Right forelimb (tissue), 1 donor: ENCODE measurements around the gene PRR7.
A peak's percentile ranks its signal among the peaks of the same experiment; 100 is the strongest.

Source experiments
- DNase-seq: peaks from one replicate; pipeline ENCODE4 v3.0.0-alpha.2; 2018

Gene PRR7

DNA sequence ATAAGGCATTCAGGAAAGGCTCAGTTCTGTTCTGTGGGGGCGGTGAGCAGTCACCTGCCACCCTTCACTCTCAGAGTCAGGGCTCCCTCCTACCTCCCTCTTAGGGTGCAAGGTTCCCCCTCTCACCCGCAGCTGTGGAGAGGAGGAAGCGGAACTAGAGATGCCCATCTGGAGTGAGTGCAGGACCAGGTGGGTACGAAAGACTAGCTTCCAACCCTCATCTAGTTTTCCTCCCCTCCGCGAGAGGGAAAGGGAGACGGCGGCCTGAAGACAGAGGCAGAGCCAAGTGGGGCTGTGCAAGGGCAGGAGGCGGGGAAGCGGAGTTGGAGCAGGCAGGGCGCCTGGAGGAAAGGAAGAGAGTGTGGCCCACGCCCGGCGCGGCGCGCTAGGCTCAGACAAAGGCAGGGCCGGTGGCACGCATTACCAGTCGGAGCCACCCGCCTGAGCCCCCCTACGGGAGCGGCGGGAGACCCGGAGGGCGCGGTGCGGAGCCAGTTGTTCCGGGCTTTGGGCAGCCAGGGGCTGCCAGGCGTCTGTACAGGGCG is 7.3 kb downstream of the PRR7 start:
- peak; percentile 75 for DNase-seq

DNA sequence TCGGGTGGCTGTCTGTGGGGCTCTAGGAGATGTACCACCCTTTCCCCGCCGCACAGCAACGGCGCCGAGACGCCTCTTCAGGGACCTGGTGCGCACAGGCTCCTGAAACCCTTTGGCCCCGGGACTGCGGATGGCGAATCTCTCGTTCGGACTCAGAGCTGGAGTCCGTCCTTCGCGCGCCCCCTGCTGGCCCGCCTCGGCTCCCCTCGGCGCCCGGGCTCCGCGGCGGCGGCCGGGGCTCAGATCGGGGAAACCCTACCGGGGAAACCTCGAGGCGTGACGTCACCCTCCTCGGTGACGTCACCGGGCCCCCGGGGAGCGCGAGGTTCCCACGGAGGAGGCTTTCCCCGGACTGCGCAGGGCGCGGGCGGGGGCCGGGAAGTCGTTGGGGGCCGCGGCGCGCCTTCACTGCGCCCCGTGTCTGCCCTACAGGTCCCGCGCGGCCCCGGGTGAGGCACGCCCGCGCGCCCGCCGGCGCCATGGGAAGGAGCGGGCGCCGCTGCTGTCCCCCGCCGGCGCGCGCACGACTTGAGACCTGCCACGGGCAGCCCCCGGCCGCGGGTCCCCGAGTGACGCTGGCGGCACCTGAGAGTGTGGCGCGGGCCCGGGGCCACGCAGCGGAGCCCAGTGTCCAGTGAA is 7.9 kb downstream of the PRR7 start:
- DNase-seq = peak; percentile 95

DNA sequence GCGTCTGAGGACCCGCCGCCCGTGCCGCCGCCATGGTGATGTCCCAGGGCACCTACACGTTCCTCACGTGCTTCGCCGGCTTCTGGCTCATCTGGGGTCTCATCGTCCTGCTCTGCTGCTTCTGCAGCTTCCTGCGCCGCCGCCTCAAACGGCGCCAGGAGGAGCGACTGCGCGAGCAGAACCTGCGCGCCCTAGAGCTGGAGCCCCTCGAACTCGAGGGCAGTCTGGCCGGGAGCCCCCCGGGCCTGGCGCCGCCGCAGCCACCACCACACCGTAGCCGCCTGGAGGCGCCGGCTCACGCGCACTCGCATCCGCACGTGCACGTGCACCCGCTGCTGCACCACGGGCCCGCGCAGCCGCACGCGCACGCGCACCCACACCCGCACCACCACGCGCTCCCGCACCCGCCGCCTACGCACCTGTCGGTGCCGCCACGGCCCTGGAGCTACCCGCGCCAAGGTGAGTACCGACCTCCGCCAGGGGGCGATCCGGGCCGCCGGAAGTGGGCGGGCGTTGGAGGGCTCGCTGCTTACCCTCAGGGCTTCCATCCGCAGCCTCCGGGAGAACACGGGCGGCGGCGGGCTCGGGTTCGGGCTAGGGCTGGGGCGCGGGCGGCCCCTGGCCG is 8.5 kb downstream of the PRR7 start:
- peak; percentile 89 for DNase-seq

DNA sequence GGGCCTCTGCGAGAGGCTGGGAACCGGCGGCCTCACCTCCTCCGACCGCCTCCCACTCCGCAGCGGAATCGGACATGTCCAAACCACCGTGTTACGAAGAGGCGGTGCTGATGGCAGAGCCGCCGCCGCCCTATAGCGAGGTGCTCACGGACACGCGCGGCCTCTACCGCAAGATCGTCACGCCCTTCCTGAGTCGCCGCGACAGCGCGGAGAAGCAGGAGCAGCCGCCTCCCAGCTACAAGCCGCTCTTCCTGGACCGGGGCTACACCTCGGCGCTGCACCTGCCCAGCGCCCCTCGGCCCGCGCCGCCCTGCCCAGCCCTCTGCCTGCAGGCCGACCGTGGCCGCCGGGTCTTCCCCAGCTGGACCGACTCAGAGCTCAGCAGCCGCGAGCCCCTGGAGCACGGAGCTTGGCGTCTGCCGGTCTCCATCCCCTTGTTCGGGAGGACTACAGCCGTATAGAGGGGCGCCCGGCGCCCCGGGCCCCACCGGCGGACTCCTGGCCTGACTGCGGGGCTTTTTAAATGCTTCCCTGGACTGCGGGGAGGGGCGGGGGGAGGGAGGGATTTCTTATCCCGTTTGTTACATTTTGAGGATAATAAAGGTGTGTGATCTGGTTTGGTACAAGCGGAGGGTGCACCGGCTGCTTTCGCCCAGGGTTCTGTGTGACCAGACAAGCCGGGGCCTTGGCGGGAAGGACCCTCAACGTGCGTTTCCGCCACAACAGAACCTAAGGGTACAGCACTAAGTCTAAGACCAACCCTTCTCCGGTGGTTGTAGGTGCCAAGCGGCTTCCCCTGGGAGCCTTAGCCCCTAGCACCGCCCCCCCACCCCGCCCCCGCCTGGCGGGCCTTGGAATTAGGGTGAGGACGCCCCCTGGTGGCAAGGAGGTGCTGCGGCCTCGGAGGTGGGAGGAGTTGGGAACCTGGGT is 9.3 kb downstream of the PRR7 start:
- DNase-seq = peak; percentile 95

DNA sequence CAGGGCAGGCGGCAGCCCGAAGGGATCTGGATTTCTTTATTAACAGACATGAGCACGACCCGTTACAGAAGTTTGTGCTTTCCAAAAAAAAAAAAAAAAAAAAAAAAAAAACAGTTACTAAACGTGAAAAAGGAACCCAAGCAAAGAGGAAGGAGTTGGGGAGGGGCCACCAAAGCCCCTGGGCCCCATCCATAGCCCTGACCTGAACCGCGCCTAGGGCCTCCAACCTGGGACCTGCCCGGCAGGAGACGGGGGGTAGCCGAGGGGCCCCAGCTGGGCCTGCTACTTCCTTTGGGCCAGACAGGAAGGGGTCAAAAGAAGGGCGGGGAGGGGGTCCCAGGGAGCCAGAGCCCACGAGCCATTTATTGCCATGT is 10.0 kb downstream of the PRR7 start:
- no peak for DNase-seq

DNA sequence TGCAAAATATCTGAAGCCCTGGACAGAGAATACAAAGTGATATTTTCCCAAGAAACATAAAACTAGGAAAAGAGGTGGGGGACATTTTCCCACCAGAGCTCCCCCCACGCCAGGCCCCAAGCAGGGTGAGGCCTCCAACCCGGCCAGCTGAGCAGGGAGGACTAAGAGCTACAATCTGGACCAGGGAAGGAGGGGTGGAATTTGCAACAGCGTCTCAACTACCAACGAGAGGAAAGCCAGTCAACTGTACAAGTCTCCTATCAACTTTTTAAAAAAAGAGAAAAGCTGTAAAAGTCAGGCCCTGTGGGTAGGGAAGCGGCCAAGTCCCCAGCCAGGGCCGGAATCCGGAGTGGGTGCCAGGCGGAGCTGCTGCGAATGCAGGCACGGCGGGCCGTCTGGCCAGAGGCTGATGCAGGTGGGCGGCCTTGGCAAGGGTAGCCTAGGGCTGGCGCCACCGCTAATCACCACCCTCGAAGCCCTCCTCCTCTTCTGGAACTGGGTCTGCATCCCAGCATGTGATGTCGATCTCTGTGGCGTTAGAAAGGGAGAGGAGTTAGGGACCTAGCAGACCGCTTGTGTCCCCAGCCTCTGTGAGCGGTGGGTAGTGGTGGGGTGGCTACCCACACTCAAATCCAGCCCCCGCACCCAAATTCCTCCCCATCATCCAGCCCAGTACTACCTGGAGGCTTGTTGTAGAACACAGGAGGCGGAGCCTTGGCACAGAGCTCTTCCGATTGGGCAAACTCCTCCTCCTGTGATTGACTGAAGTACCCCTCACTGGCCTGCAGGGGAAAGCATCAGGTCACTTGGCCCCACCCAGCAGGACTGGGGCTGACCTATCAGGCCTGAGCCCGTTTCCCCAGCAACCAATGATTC is 10.6 kb downstream of the PRR7 start:
- DNase-seq = peak; percentile 82

DNA sequence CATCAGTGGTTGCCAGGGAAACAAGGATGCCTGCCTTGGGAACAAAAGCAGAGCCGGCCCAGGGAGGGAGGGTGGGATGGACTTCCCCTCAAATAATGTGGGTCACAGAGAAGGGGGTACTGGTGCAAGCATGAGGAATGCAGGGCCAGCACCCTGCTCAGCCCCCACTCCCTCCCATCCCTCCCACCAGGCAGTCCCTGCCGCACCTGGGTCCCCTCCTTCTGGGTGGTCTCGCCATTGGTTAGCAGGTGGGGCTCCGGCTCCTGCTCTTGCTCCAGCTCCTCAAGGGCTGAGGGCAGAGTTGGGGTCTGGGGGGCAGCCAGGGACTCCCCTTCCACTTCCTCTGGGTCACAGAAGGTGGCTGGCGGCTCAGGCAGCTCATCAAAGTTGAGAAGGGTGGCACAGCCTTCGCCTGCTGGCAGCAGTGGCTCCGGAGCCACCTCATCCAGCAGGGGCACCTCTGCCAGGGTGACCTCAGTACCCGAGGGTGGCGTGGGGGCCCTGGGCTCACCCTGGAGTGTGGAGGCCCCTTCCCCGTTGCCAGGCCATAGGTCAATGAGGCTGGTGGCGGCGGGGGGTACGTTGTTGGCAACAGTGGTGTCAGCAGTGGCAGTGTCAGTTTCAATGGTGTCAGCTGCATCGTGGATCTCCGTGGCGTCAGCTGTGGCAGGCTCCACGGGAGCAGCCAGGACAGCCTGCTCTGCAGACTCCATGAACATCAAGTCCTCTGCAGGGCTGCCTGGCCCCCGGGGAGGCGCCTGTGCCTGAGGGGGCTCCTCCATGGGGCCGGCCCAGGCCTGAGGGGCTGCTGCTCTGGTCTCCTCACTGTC is 11.5 kb downstream of the PRR7 start:
- DNase-seq = no peak

DNA sequence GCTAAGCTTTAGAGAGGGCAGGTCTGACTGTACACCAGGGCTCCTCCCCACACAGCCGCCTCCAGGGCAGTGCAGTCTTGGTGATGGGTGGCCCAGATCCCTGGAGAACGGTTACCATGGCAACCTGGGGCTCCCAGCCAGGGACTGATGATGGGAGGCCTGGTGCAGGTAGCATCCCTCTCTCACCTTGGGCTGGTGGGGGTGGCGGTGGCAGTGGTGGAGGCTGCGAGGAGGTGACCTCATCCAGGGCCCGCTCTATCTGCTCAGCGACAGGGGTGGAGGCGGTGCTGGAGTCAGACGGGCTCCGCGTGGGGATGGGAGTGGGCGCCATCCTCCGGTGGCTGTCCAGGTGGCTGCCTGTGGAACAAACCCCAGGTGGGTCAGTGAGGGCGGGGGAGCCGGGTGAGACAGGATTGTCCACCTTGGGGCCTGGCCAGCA is 12.3 kb downstream of the PRR7 start:
- no peak for DNase-seq

DNA sequence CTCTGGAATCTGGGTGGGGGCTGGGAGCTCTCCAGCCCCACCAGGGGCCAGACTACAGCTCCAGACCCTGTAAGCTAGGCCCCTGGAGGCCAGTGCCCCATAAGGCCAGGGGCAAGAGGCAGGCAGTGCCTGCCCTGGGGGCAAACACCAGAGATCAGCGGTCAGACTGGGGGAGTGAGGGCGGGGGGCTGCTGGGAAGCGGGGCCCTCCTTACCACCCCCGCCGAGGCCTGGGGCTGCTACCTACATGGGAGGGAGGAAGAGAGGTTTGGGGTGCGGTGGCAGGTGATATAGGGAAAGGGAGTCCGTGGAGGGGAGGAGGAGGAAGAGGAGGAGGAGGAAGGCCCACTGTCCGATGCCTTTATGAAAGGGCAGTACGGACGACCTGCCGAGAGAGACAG is 12.7 kb downstream of the PRR7 start:
- no peak for DNase-seq

DNA sequence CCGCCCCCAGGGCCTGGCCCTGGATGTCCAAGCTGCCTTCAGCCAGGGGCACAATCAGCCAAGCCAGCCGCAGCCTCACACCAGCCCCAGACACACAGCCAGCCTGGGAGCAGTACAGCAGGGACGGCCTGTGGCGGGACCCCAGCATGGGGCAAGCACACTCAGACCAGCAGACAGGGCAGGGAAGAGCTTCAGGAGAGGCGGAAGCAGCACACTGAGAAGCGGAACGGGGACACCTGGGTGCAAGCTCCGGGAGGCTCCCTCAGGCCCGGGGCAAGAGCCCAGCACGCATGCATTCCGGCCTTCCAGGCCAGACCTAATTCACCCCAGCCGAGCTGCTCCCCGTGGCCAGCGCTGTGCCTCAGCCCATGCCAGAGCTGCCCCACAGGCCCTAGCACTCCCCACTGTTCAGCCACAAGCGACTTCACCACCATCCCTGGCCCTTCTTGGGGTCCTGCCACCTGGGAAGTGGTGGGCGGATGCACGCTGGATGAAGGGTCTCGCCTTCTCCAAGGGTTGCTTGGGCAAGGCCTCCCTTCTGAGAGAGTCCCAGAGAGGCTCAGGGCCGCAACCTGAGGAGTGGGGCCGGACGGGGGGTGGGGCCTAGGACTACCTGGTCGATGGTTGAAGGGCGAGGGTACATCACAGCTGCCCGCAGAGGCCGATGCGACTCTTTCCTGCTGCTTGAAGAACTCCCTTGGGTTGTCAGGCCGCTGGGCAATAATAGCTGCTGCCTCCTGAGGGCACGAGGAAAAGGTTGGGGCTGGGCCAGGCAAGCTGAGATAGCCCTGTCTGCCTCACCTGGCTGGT is 13.4 kb downstream of the PRR7 start:
- DNase-seq = no peak

DNA sequence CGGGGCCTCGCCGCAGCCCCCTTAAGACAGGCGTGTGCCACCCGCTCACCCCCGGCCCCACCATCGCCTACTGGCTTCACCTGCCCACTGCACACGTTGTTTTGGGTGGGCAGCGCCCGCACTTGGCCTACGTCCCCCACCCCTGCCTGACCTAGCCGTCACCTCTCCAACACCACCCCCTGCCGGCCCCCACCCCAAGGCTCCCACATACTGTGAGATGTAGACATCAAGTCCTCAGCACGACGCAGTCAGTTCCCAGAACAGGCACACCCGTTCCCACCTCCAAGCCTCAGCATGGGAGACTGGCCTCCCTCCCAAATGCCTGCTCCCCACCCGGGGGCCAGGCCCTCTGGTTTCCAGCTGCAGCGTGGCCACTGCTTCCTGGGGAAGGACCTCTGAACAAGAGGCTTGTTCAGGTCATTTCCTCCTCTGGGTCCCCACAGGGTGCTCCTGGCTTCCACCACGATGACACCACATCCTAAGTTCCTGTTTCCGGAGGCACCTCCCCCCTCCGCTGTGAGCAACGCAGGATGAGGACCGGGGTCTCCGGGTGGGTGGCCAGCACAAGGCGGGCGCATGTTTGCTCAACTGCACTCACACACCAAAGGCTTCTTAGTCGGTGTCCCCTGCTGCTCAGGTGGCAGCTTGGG is 15.5 kb downstream of the PRR7 start:
- DNase-seq = no peak

DNA sequence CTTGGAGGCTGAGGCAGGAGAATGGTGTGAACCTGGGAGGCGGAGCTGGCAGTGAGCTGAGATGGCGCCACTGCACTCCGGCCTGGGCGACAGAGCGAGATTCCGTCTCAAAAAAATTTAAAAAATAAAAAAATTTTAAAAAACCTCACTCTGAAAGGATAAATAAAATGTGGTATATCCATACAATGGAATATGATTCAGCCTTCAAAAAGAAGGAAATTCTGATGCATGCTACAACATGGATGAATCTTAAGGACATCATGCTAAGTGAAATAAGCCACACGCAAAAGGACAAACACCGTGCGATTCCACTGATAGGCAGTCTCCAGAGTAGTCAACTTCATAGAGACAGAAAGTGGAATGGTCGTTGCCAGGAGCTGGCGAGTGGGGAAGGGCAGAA is 18.4 kb downstream of the PRR7 start:
- no peak for DNase-seq

DNA sequence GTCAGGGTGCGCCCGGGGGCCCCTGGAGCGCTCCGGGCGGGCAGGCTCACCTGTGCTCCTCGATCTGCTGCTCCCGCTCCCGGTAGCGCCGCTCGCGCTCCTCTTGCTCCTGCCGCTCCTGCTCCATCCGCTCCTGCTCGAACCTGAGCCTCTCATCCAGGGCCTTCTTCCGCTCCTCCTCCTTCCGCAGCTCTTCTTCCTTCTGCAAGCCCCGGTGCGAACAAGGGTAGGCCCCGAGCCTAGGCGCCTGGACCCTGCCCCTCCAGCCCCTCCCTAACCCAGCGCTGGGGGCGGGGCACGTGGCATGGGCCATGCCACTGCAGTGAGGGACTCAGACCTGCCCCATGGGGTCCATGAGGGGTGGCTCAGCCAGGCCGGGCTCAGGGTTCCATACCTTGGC is 20.2 kb downstream of the PRR7 start:
- no peak for DNase-seq

DNA sequence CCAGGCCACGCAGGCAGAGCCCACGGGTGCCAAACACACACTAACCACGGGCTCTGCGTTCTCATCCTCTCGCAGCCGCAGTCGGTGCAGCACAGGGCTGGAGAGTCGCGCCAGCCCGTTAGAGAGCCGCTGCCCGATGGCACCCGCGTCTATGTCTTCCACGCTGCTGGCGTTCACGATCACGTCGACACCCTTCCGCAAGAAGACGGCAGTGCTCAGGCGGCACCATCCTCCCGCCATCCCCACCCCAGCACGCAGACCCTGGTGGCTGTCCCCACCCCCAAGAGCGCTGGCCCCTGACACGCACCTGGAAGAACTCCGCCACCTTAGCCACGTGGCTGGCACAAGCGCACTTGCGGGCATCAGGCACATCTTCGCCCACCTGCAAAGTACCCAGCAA is 20.8 kb downstream of the PRR7 start:
- no peak for DNase-seq

DNA sequence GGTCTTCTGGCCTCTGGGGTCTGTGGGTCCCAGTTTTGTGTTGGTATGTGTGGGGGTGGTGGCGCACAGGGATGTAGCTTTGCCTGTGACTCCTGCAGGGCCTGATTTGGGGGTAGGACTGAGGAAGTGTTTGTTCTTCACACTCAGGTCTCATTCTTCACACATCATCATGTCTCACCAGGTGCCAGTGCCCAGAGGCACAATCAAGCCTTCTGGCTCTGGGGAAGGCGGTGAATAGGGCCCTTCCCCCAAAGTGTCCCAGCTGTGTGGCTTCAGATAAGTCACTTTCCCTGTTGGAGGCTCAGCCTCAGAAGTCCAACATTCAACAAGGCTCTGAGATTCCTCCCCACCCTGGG is 21.7 kb downstream of the PRR7 start:
- DNase-seq = no peak

DNA sequence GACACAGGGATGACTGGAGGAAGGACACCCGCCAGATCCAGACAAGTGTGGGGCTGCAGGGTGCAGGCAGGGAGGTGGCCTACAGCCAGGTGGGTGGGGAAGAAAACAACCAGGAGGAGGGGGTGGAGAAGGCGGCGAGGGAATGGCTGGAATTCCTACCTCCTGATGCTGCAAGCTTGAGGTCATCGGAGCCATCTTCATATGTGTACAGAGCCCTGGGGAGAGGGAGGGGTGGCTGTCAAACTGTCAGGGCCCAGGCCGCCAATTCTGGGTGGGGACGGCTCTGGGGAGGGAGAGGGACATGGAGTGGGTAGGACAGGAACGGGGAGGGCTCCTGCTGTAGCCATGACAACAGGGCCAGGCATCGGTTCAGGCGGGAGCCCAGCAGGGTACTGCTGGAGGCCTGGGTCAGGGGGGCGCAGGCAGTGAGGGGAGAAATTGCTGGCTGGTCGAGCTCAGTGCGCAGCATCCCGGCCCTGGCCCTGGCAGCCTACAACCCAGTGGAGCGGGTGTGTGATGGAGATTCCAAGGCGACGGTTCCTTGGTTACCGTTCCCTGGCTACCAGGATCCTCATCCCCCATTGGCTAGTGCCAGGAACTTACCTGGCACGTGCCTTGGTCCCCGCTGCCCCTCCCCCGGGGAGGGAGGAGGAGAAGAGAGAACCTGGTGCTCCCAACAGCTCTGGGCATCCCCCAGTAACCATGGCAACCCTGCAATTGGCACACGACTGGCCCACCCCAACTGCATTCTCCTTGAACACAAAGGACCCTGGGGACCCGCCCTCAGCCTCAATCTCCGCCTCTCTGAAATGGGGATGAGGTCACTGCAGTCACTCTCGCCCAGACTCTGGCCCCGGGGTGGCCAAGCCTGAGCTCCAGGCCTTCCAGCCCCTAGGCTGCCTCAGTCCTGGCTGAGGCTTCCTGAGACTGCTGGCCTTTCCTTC is 22.3 kb downstream of the PRR7 start:
- no peak for DNase-seq

DNA sequence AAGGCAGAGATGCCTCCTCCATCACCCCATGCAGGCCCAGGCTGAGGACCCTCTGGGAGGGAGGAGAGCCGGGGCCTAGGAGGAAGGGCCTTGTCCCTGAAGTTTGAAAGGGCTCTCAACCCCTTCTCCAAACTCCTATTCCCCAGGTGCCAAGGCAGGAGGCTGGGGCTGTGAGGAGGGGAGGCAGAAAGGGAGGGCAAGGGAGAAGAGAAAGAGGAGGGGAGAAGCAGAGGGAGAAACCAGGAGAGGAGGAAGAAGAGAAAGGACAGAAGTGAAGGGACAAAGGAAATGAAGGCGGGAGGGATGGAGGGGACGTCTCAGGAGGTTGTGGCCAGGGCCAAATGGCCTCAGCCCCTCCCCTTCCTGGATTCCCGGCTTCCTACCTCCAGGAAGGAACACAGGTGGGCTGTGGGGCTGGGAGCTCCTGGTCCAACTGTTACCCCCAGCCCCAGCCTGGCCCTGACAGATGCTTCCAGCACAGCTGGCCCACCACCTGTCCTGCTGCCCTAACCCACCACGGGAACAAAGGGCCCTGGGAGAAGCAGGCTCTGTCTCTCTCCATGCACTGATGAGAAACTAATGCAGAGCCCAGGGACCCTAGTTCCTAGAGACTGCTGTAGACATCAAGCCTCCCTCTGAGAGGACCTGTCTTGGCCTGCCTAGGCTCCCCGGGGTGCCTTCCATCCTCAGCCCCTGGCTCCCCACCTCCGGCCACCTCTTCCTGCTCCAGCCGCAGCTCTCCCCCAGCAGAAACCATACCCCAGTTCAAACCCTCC is 23.3 kb downstream of the PRR7 start:
- no peak for DNase-seq
